GM18511 (cell line): Measurements from ENCODE around the gene MT1A.

ENCODE experiments used
- ATAC-seq: cut with Tn5 transposase; IDR thresholded peaks from one replicate; pipeline ENCODE4 v1.9.1; 2021; ENCODE audit warnings: mild to moderate bottlenecking, moderate library complexity; ENCODE audit not compliant: unreplicated experiment

Gene MT1A

GRCh38 chr16:56630134-56630533 is 8.3 kb upstream of the MT1A start:
- ATAC-seq = peak; percentile 86

- ATAC-seq = no peak
Measured at GRCh38 chr16:56631197-56631596, 7.3 kb upstream of the MT1A start.

- ATAC-seq = no peak
Measured at GRCh38 chr16:56631832-56632155, 6.7 kb upstream of the MT1A start.

- ATAC-seq = no peak
Measured at GRCh38 chr16:56632156-56632847, 6.2 kb upstream of the MT1A start, which contains the start of gene MT1M. MT1M (plus strand) TSS chr16:56632659; CDS start chr16:56632732, 73 bp downstream.

- no peak for ATAC-seq
Measured at GRCh38 chr16:56632848-56633365, 5.6 kb upstream of the MT1A start.

- ATAC-seq = no peak
Measured at GRCh38 chr16:56633535-56633934, 4.9 kb upstream of the MT1A start.

- no peak for ATAC-seq
Measured at GRCh38 chr16:56634715-56635440, 3.6 kb upstream of the MT1A start.

GRCh38 chr16:56635441-56635967 is 3.0 kb upstream of the MT1A start:
- ATAC-seq = no peak

- ATAC-seq = no peak
Measured at GRCh38 chr16:56636616-56637413, 1.7 kb upstream of the MT1A start.

GRCh38 chr16:56639045-56639444 is 579 bp downstream of the MT1A start:
- no peak for ATAC-seq

GRCh38 chr16:56640076-56640475 is 1.6 kb downstream of the MT1A start:
- no peak for ATAC-seq

- ATAC-seq = no peak
Measured at GRCh38 chr16:56641166-56641565, 2.7 kb downstream of the MT1A start.

- peak; percentile 89 for ATAC-seq
Measured at GRCh38 chr16:56643080-56643778, 4.8 kb downstream of the MT1A start.

GRCh38 chr16:56643833-56644232 is 5.4 kb downstream of the MT1A start:
- ATAC-seq = no peak

GRCh38 chr16:56645311-56645710 is 6.8 kb downstream of the MT1A start:
- no peak for ATAC-seq

GRCh38 chr16:56645838-56646237 is 7.4 kb downstream of the MT1A start:
- no peak for ATAC-seq

- ATAC-seq = no peak
Measured at GRCh38 chr16:56647641-56648431, 9.4 kb downstream of the MT1A start.

GRCh38 chr16:56649271-56649670 is 10.8 kb downstream of the MT1A start:
- ATAC-seq = no peak

GRCh38 chr16:56649820-56650219 is 11.4 kb downstream of the MT1A start:
- no peak for ATAC-seq

GRCh38 chr16:56651586-56651985 is 13.1 kb downstream of the MT1A start, which contains the start of gene MT1B:
MT1B (plus strand) TSS chr16:56651886; CDS start chr16:56651954, 68 bp downstream.
- ATAC-seq = no peak
